ENCODE data around the gene SPTSSA. TPM values are rescaled to one million over a fixed set of nuclear protein-coding genes. Genes with fewer than 3 reads are reported as not detected.

The SPTSSA gene
- total RNA-seq, 1 experiment from 2014 or later: 20.2 TPM

DNA sequence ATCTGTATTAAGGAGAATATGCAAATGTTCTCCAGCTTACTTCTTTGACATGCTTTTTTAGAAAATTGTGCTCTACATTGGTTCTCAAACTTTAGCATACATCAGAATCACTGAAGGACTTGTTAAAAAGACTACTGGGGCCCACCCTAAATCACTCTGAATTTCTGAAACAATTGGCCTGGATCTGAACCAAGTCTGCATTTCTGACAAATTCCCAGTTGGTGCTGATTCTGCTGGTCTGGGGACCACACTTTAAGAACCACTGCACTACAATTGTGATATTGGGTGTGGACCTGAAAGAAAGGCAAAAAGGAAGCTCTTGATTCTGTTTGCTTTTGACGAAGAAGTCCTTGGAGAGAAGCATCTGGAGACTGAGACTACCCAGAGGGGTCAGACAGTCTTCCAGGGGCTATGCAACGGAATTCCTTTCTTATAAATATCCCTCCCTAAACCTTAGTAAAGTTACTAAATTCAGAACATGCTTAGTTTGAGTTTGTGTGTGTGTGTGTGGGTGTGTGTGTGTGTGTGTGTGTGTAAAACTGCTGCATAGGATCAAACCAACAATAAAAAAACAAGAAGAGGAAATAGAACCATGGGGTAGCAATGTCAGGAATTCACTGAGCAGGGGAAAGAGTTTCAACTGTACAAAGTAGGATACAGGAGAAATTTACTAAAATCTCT, 40.6 kb upstream of the SPTSSA start:
- Histone ChIP-seq H3K4me1 (ENCODE audit: insufficient read depth, low read length, poor library complexity, severe bottlenecking) (no peaks in the 10 kb centered on the region), H3K27ac (ENCODE audit: low read depth, low read length, poor library complexity, severe bottlenecking) (no peak overlapping the region), H3K4me3 (ENCODE audit: low read depth, low read length, poor library complexity, severe bottlenecking) (no peak overlapping the region), H3K27me3 (replicated peaks; ENCODE audit: insufficient read depth, low read depth, low read length, poor library complexity) (no peaks in the 10 kb centered on the region), H3K36me3 (ENCODE audit: insufficient read depth, low read length, poor library complexity, severe bottlenecking) (no peaks in the 10 kb centered on the region), H3K9me3 (ENCODE audit: low read depth, low read length, poor library complexity, severe bottlenecking) (no peaks in the 10 kb centered on the region)
- ChIA-PET POLR2A (ENCODE audit: low non-redundant PET) (no interaction called here), CTCF (interaction anchor here (1.3 kb wide), 1 partner anchor 139 kb away, joined by 6 read pairs; no protein-coding TSS in a partner anchor)
- DNase-seq (ENCODE audit: low spot score): peak; percentile 19
- intact Hi-C loops (cut with micrococcal nuclease; ENCODE audit: unreplicated experiment): no loop called here
- TF ChIP-seq, protein P1, sequence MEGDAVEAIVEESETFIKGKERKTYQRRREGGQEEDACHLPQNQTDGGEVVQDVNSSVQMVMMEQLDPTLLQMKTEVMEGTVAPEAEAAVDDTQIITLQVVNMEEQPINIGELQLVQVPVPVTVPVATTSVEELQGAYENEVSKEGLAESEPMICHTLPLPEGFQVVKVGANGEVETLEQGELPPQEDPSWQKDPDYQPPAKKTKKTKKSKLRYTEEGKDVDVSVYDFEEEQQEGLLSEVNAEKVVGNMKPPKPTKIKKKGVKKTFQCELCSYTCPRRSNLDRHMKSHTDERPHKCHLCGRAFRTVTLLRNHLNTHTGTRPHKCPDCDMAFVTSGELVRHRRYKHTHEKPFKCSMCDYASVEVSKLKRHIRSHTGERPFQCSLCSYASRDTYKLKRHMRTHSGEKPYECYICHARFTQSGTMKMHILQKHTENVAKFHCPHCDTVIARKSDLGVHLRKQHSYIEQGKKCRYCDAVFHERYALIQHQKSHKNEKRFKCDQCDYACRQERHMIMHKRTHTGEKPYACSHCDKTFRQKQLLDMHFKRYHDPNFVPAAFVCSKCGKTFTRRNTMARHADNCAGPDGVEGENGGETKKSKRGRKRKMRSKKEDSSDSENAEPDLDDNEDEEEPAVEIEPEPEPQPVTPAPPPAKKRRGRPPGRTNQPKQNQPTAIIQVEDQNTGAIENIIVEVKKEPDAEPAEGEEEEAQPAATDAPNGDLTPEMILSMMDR (conservative IDR thresholded peaks at IDR 0.05; ENCODE audit: low read depth, low read length): no peak
- no peak for TF ChIP-seq EZH2 (IDR thresholded peaks at IDR 0.05; ENCODE audit: borderline replicate concordance, low read depth, low read length, poor library complexity, severe bottlenecking)
- BruUV-seq (replicated peaks): no TSS peak

GRCh38 chr14:34502001-34502400, 40.0 kb upstream of the SPTSSA start:
- Histone ChIP-seq H3K4me1 (ENCODE audit: insufficient read depth, low read length, poor library complexity, severe bottlenecking) (peaks cover 4% of the 10 kb centered on the region), H3K36me3 (ENCODE audit: insufficient read depth, low read length, poor library complexity, severe bottlenecking) (no peaks in the 10 kb centered on the region), H3K27ac (ENCODE audit: low read depth, low read length, poor library complexity, severe bottlenecking) (no peak overlapping the region), H3K27me3 (replicated peaks; ENCODE audit: insufficient read depth, low read depth, low read length, poor library complexity) (no peaks in the 10 kb centered on the region), H3K4me3 (ENCODE audit: low read depth, low read length, poor library complexity, severe bottlenecking) (no peak overlapping the region), H3K9me3 (ENCODE audit: low read depth, low read length, poor library complexity, severe bottlenecking) (no peaks in the 10 kb centered on the region)
- TF ChIP-seq, protein P1 (conservative IDR thresholded peaks at IDR 0.05; ENCODE audit: low read depth, low read length): no peak
- TF ChIP-seq EZH2 (IDR thresholded peaks at IDR 0.05; ENCODE audit: borderline replicate concordance, low read depth, low read length, poor library complexity, severe bottlenecking): no peak
- ChIA-PET CTCF (interaction anchor here (1.3 kb wide), 1 partner anchor 138 kb away, joined by 6 read pairs; no protein-coding TSS in a partner anchor), POLR2A (ENCODE audit: low non-redundant PET) (no interaction called here)
- BruUV-seq (replicated peaks): no TSS peak
- no peak for DNase-seq (ENCODE audit: low spot score)
- intact Hi-C loops (cut with micrococcal nuclease; ENCODE audit: unreplicated experiment): no loop called here

GRCh38 chr14:34501004-34501580, 39.1 kb upstream of the SPTSSA start:
- peaks cover 9% of the 10 kb centered on the region for H3K4me1 ChIP-seq (ENCODE audit: insufficient read depth, low read length, poor library complexity, severe bottlenecking)
- ChIA-PET CTCF (interaction anchor here (0.7 to 1.3 kb wide), 2 partner anchors 137 to 171 kb away, joined by 6 to 7 read pairs; no protein-coding TSS in a partner anchor), POLR2A (ENCODE audit: low non-redundant PET) (no interaction called here)
- no peaks in the 10 kb centered on the region for H3K9me3 ChIP-seq (ENCODE audit: low read depth, low read length, poor library complexity, severe bottlenecking)
- no peak for TF ChIP-seq EZH2 (IDR thresholded peaks at IDR 0.05; ENCODE audit: borderline replicate concordance, low read depth, low read length, poor library complexity, severe bottlenecking)
- TF ChIP-seq, protein P1 (conservative IDR thresholded peaks at IDR 0.05; ENCODE audit: low read depth, low read length): no peak
- DNase-seq (ENCODE audit: low spot score): no peak
- H3K27ac ChIP-seq (ENCODE audit: low read depth, low read length, poor library complexity, severe bottlenecking): no peak overlapping the region
- BruUV-seq (replicated peaks): no TSS peak
- intact Hi-C loops (cut with micrococcal nuclease; ENCODE audit: unreplicated experiment): no loop called here
- no peaks in the 10 kb centered on the region for H3K27me3 ChIP-seq (replicated peaks; ENCODE audit: insufficient read depth, low read depth, low read length, poor library complexity)
- no peaks in the 10 kb centered on the region for H3K36me3 ChIP-seq (ENCODE audit: insufficient read depth, low read length, poor library complexity, severe bottlenecking)
- H3K4me3 ChIP-seq (ENCODE audit: low read depth, low read length, poor library complexity, severe bottlenecking): no peak overlapping the region

Measured in A673 (cell line).